Endothelial cell of umbilical vein (primary cell): ENCODE measurements around the gene HIVEP3. TPM values are rescaled to one million over a fixed set of nuclear protein-coding genes. Genes with fewer than 3 reads are reported as not detected.
A peak's percentile ranks its signal among the peaks of the same experiment; 100 is the strongest.

Experiments used
- BruUV-seq: library from RNA; stranded (reverse); fragments of 400-500 nt; replicated peaks from 2 replicates; lab custom pipeline; 2021; lab: Mats Ljungman, UMichigan
- CTCF ChIA-PET: fragments of 300-600, 350-600 bp; sonication (Branson Sonifier 250); formaldehyde crosslinking; loops from one replicate; lab custom pipeline; 2021; ENCODE audit warnings: antibody characterized with exemption, inconsistent platforms; lab: Charles Lee
- POLR2A ChIA-PET: fragments of 300-600, 350-600 bp; sonication (Branson Sonifier 250); formaldehyde crosslinking; loops from one replicate; lab custom pipeline; 2021; ENCODE audit warnings: antibody characterized with exemption, inconsistent platforms; lab: Charles Lee
- DNase-seq: peaks from one replicate; pipeline ENCODE4 v3.0.0-alpha.2; 2011; ENCODE audit warnings: low read depth, low spot score
- FAIRE-seq: peaks from 2 replicates; lab custom pipeline; 2011; peaks lifted over from hg19 to GRCh38; lab: Jason Lieb, UNC
- H2AFZ ChIP-seq: 2 replicates; pipeline ENCODE4 v1.6.0; 2012; ENCODE audit warnings: low read depth, low read length, control low read depth, inconsistent platforms
- H3K27ac ChIP-seq: 2 replicates; pipeline ENCODE4 v1.5.1; 2011; ENCODE audit warnings: low read depth, mild to moderate bottlenecking, control low read depth, low read length, moderate library complexity; ENCODE audit not compliant: insufficient read depth
- H3K27me3 ChIP-seq, 2 experiments: 2 replicates each; pipeline versions ENCODE4 v1.6.0 to v1.6.1; 2011; ENCODE audit warnings: low read length in 2 of 2, mixed read lengths in 1 of 2; ENCODE audit not compliant: control insufficient read depth in 2 of 2, insufficient read depth in 2 of 2
- H3K36me3 ChIP-seq, 2 experiments: 2 replicates in 1 of 2; 3 replicates in 1 of 2; pipeline ENCODE4 v1.5.1; 2011; ENCODE audit warnings: low read length in 2 of 2, mild to moderate bottlenecking in 1 of 2, moderate library complexity in 1 of 2; ENCODE audit not compliant: control insufficient read depth in 2 of 2, insufficient read depth in 2 of 2; ENCODE audit errors: extremely low read depth in 1 of 2
- H3K4me1 ChIP-seq: 3 replicates; pipeline ENCODE4 v1.5.1; 2011; ENCODE audit warnings: mild to moderate bottlenecking, low read length; ENCODE audit not compliant: control insufficient read depth, insufficient read depth; ENCODE audit errors: extremely low read depth
- H3K4me2 ChIP-seq: 2 replicates; pipeline ENCODE4 v1.6.1; 2011; ENCODE audit warnings: low read length, control low read depth, mixed read lengths; ENCODE audit not compliant: insufficient read depth
- H3K4me3 ChIP-seq, 3 experiments: fragments of 200-600 bp in 1 of 3; sonication (generic), shearing (Covaris generic) in 1 of 3; replicated peaks in 1 of 3; 2 replicates each; pipeline ENCODE4 v1.5.1; 2011 to 2016; ENCODE audit warnings: control low read depth in 3 of 3, low read length in 3 of 3, mild to moderate bottlenecking in 2 of 3, inconsistent platforms in 1 of 3, low read depth in 1 of 3, moderate library complexity in 1 of 3; ENCODE audit not compliant: insufficient read depth in 1 of 3
- H3K79me2 ChIP-seq: 2 replicates; pipeline ENCODE4 v1.6.0; 2012; ENCODE audit warnings: low read length, inconsistent platforms; ENCODE audit not compliant: control insufficient read depth, insufficient read depth
- H3K9ac ChIP-seq: replicated peaks from 2 replicates; pipeline ENCODE3; 2011; ENCODE audit warnings: low read length, control low read depth; ENCODE audit not compliant: insufficient read depth; ENCODE audit errors: extremely low read depth
- H3K9me1 ChIP-seq: replicated peaks from 3 replicates; pipeline ENCODE4 v1.6.0; 2011; ENCODE audit warnings: mild to moderate bottlenecking, low read length; ENCODE audit not compliant: control insufficient read depth, insufficient read depth; ENCODE audit errors: extremely low read depth
- H3K9me3 ChIP-seq: replicated peaks from 2 replicates; pipeline ENCODE4 v1.5.1; 2012; ENCODE audit warnings: low read length, inconsistent platforms; ENCODE audit not compliant: control insufficient read depth, insufficient read depth
- H4K20me1 ChIP-seq: replicated peaks from 2 replicates; pipeline ENCODE3; 2011; ENCODE audit warnings: mild to moderate bottlenecking, low read length; ENCODE audit not compliant: control insufficient read depth, insufficient read depth; ENCODE audit errors: extremely low read depth
- CTCF ChIP-seq, 2 donors: IDR thresholded peaks; 1 replicate in 1 of 2; 2 replicates in 1 of 2; pipeline ENCODE4 v1.5.1; 2011; ENCODE audit warnings: low read length in 2 of 2, mild to moderate bottlenecking in 2 of 2, moderate library complexity in 2 of 2, control low read depth in 1 of 2, inconsistent platforms in 1 of 2, low read depth in 1 of 2; ENCODE audit not compliant: insufficient read depth in 1 of 2; ENCODE audit errors: extremely low read depth in 1 of 2
- EZH2 ChIP-seq: IDR thresholded peaks from 2 replicates; pipeline ENCODE4 v1.6.1; 2012; ENCODE audit warnings: borderline replicate concordance, low read depth, mild to moderate bottlenecking, moderate library complexity, low read length, inconsistent platforms; ENCODE audit not compliant: severe bottlenecking
- FOS ChIP-seq: IDR thresholded peaks from 2 replicates; pipeline ENCODE4 v1.6.1; 2011; ENCODE audit warnings: mild to moderate bottlenecking, low read length, moderate library complexity, borderline replicate concordance; ENCODE audit not compliant: insufficient read depth
- GATA2 ChIP-seq: IDR thresholded peaks from 2 replicates; pipeline ENCODE4 v1.7.0; 2011; ENCODE audit warnings: low read depth, mild to moderate bottlenecking, moderate library complexity, mixed read lengths, low read length; ENCODE audit not compliant: insufficient read length, insufficient read depth
- JUN ChIP-seq: IDR thresholded peaks from 2 replicates; pipeline ENCODE4 v1.6.1; 2011; ENCODE audit warnings: borderline replicate concordance, low read depth; ENCODE audit not compliant: insufficient read length, insufficient read depth
- MAX ChIP-seq: IDR thresholded peaks from 2 replicates; pipeline ENCODE4 v1.6.1; 2011; ENCODE audit not compliant: insufficient read depth, insufficient read length
- MYC ChIP-seq: IDR thresholded peaks from one replicate; pipeline ENCODE4 v1.6.1; 2011; ENCODE audit warnings: mild to moderate bottlenecking, low read depth, low read length
- POLR2A ChIP-seq: IDR thresholded peaks from 2 replicates; pipeline ENCODE4 v1.6.1; 2012; ENCODE audit warnings: low read depth, mild to moderate bottlenecking, control low read depth, low read length
- POLR2AphosphoS5 ChIP-seq: IDR thresholded peaks from 2 replicates; pipeline ENCODE4 v1.6.1; 2012; ENCODE audit warnings: low read depth, mild to moderate bottlenecking, control low read depth, low read length, moderate library complexity; ENCODE audit not compliant: insufficient read depth
- dilution Hi-C: fragments of 300-500 bp; cut with MboI; formaldehyde crosslinking; loops from one replicate; pipeline ENCODE4 v1.15.0; 2019; ENCODE audit warnings: low sequenced_read_pairs; ENCODE audit not compliant: extremely low pct_ligation_motif_present
- intact Hi-C: fragments of 100-400 bp; cut with micrococcal nuclease; formaldehyde crosslinking; loops from one replicate; pipeline ENCODE4 v1.10.0; 2022
- polyA plus RNA-seq, 4 experiments: library from polyadenylated mRNA; depleted of rRNA in 3 of 4; stranded (reverse) in 3 of 4; unstranded in 1 of 4; fragments of >200 nt; gene quantifications; 2 replicates each; pipeline versions ENCODE4 v1.2.1 to v1.2.3, GENCODE V29; 2011 to 2012; ENCODE audit warnings: missing spikeins in 1 of 4
- total RNA-seq: library from RNA; stranded (reverse); gene quantifications from 2 replicates; pipeline ENCODE4 v1.2.3, GENCODE V29; 2021

Gene HIVEP3
- total and polyA plus RNA-seq, 2 donors (not counting 3 experiments of a cell fraction or from before 2014, with no cell fraction given) = 3.4 to 4.0 TPM

- H3K9me1 ChIP-seq = no peaks in the 10 kb centered on the region
- BruUV-seq = no TSS peak
- intact Hi-C loops = loop anchor here (1.0 to 10.0 kb wide), 3 partner anchors 14 to 308 kb away; no protein-coding TSS in a partner anchor
- peak overlapping the region; percentile 2 for H3K4me2 ChIP-seq
- H3K36me3 ChIP-seq = no peaks in the 10 kb centered on the region
- no peaks in the 10 kb centered on the region for H3K9me3 ChIP-seq
- TF ChIP-seq FOS = no peak
- TF ChIP-seq POLR2AphosphoS5 = peak; percentile 47
- no peaks in the 10 kb centered on the region for H3K27me3 ChIP-seq
- no peaks in the 10 kb centered on the region for H4K20me1 ChIP-seq
- H3K79me2 ChIP-seq = no peaks in the 10 kb centered on the region
- H3K4me1 ChIP-seq = peaks cover 31% of the 10 kb centered on the region
- POLR2A ChIA-PET = no interaction called here
- FAIRE-seq (peak; percentile 83), DNase-seq (peak; percentile 61)
- H3K4me3 ChIP-seq = no peak overlapping the region
- dilution Hi-C loops = no loop called here
- H3K27ac ChIP-seq = peak overlapping the region; percentile 70
- CTCF ChIA-PET = interaction anchor here (1.2 to 1.6 kb wide), 4 partner anchors 13 to 446 kb away, joined by 3 to 8 read pairs (median 3); no protein-coding TSS in a partner anchor
- H2AFZ ChIP-seq = peak overlapping the region; percentile 90
- peak overlapping the region; percentile 45 for H3K9ac ChIP-seq
Measured at GRCh38 chr1:41726899-41727748, 191.6 kb downstream of the HIVEP3 start.

- TF ChIP-seq POLR2A (no peak), POLR2AphosphoS5 (no peak), MAX (no peak), CTCF (IDR thresholded peaks at IDR 0.05; ENCODE audit: extremely low read depth in 1 of 2, insufficient read depth in 1 of 2, low read depth in 1 of 2, low read length in 2 of 2) (no peak), GATA2 (no peak), MYC (no peak), FOS (no peak), JUN (no peak), EZH2 (no peak)
- H3K4me2 ChIP-seq = no peak overlapping the region
- no peaks in the 10 kb centered on the region for H3K9me3 ChIP-seq
- no peaks in the 10 kb centered on the region for H3K79me2 ChIP-seq
- H2AFZ ChIP-seq = no peak overlapping the region
- intact Hi-C loops (loop anchor here (2.0 to 10.0 kb wide), 2 partner anchors 23 to 309 kb away; no protein-coding TSS in a partner anchor), dilution Hi-C loops (no loop called here)
- peaks cover 31% of the 10 kb centered on the region for H3K4me1 ChIP-seq
- ChIA-PET POLR2A (no interaction called here), CTCF (interaction anchor here (1.3 to 1.6 kb wide), 2 partner anchors 13 to 53 kb away, joined by 3 to 8 read pairs; no protein-coding TSS in a partner anchor)
- no peaks in the 10 kb centered on the region for H4K20me1 ChIP-seq
- no peak overlapping the region for H3K9ac ChIP-seq
- FAIRE-seq (no peak), DNase-seq (no peak)
- H3K9me1 ChIP-seq = no peaks in the 10 kb centered on the region
- H3K4me3 ChIP-seq = no peak overlapping the region
- no peak overlapping the region for H3K27ac ChIP-seq
- BruUV-seq = no TSS peak
- H3K27me3 ChIP-seq = no peaks in the 10 kb centered on the region
- H3K36me3 ChIP-seq = no peaks in the 10 kb centered on the region
Measured at GRCh38 chr1:41726292-41726691, 192.4 kb downstream of the HIVEP3 start.
